Psoas muscle (tissue), 8 donors: ENCODE results near the gene AFF4. TPM values are rescaled to one million over a fixed set of nuclear protein-coding genes. Genes with fewer than 3 reads are reported as not detected.
A peak's percentile ranks its signal among the peaks of the same experiment; 100 is the strongest.

ENCODE experiments used
- ATAC-seq, 4 donors: fragments of 200-7000 bp; cut with Tn5 transposase; one replicate each; pipeline ENCODE4 v1.9.1; 2020; ENCODE audit warnings: moderate library complexity in 3 of 4, mild to moderate bottlenecking in 2 of 4
- DNase-seq, 2 donors: peaks; one replicate each; pipeline ENCODE4 v3.0.0-alpha.2; 2020
- H3K27ac ChIP-seq: fragments of 200-600 bp; one replicate; pipeline ENCODE4 v1.8.0; 2022
- H3K27me3 ChIP-seq, 3 donors: fragments of 200-600 bp in 1 of 3; one replicate each; pipeline versions ENCODE4 v1.6.1 to v1.8.0; 2013 to 2022; ENCODE audit warnings: low read length in 2 of 3, mild to moderate bottlenecking in 2 of 3, moderate library complexity in 1 of 3; ENCODE audit not compliant: insufficient read depth in 3 of 3
- H3K36me3 ChIP-seq, 2 donors: fragments of 200-600 bp in 1 of 2; one replicate each; pipeline versions ENCODE4 v1.6.1 to v1.8.0; 2013 to 2022; ENCODE audit warnings: low read depth in 1 of 2, mild to moderate bottlenecking in 1 of 2, moderate library complexity in 1 of 2; ENCODE audit not compliant: insufficient read depth in 1 of 2
- H3K4me1 ChIP-seq: fragments of 200-600 bp; one replicate; pipeline ENCODE4 v1.8.0; 2022
- H3K4me3 ChIP-seq: fragments of 200-600 bp; one replicate; pipeline ENCODE4 v1.8.0; 2022; ENCODE audit warnings: mild to moderate bottlenecking
- H3K9me3 ChIP-seq: fragments of 200-600 bp; one replicate; pipeline ENCODE4 v1.8.0; 2022
- CTCF ChIP-seq: fragments of 200-600 bp; IDR thresholded peaks from one replicate; pipeline ENCODE4 v1.8.0; 2022; ENCODE audit warnings: antibody characterized with exemption
- WGBS, 3 donors: extraction: QIAGEN DNeasy Blood & Tissue Kit; methylation state at CpG; one replicate each; pipeline versions ENCODE4 v1.1.6 to v1.1.7; 2013; 5-methylcytosine and 5-hydroxymethylcytosine counted together
- intact Hi-C, 2 donors: fragments of 100-400 bp; cut with DNase I; formaldehyde crosslinking; loops; one replicate each; pipeline versions ENCODE4 v1.11.0 to v1.14.2; 2022
- polyA plus RNA-seq, 3 donors: library from polyadenylated mRNA; stranded (reverse); fragments of 200-250 nt; gene quantifications; one replicate each; pipeline ENCODE4 v1.2.3, GENCODE V29; 2013
- total RNA-seq, 4 donors: library from RNA; stranded (reverse); fragmentation: NEBNext Ultra II Directional in 2 of 4; extraction: Animal tissue kit (Norgen Biotek cat#: 25700) in 2 of 4; gene quantifications; one replicate each; pipeline versions ENCODE4 v1.2.1 to v1.2.4, GENCODE V29; 2021 to 2023
- donor health status: healthy with polysubstance abuse.
- donor health status: DM: no; HTN: no; CAD: no; lungs with moderate emphysema.
- donor health status: Bipolar disorder and iron deficiency.
- donor health status: healthy.
- donor health status: DM: yes; HTN: yes; CAD: no.
- donor health status: DM: no; HTN: no; CAD: no.
- donor health status: DM: no; HTN: no; CAD: no.
- donor health status: DM: yes; HTN: yes; CAD: no.

The AFF4 gene
- total and polyA plus RNA-seq, 7 donors, result 9.7 to 68.2 (median 49.6) TPM

- ATAC-seq (peak in 2 of 4 donors; percentile 29 to 42), DNase-seq (no peak)
- no peaks in the 10 kb centered on the region for H3K27me3 ChIP-seq
- H3K9me3 ChIP-seq, result no peaks in the 10 kb centered on the region
- no peaks in the 10 kb centered on the region for H3K36me3 ChIP-seq
- no peak overlapping the region for H3K27ac ChIP-seq
- H3K4me3 ChIP-seq, result no peak overlapping the region
- TF ChIP-seq CTCF, result no peak
- peaks cover 33% of the 10 kb centered on the region for H3K4me1 ChIP-seq
- intact Hi-C loops, result no loop called here
- WGBS, 3 donors, result 69 to 73% (median 71%) methylated on average over 3 of the region's 3 CpGs
Measured at GRCh38 chr5:132943362-132944022, 19.9 kb downstream of the AFF4 start.

GRCh38 chr5:132941331-132941730 is 22.1 kb downstream of the AFF4 start:
- DNase-seq (no peak), ATAC-seq (no peak)
- intact Hi-C loops, result no loop called here
- Histone ChIP-seq H3K9me3 (no peaks in the 10 kb centered on the region), H3K27ac (no peak overlapping the region), H3K27me3 (no peaks in the 10 kb centered on the region), H3K4me3 (no peak overlapping the region), H3K36me3 (peaks cover 0 to 7% of the 10 kb centered on the region in 2 donors), H3K4me1 (peaks cover 27% of the 10 kb centered on the region)
- 90 to 95% (median 95%) methylated on average over 5 of the region's 5 CpGs for WGBS, 3 donors
- TF ChIP-seq CTCF, result no peak

GRCh38 chr5:132928062-132928407 is 35.4 kb downstream of the AFF4 start:
- no peak for ATAC-seq
- intact Hi-C loops, result no loop called here
- H3K27me3 ChIP-seq, result no peaks in the 10 kb centered on the region

GRCh38 chr5:132927355-132928061 is 35.9 kb downstream of the AFF4 start:
- TF ChIP-seq CTCF, result no peak
- DNase-seq (no peak), ATAC-seq (no peak)
- H3K4me3 ChIP-seq, result no peak overlapping the region
- peaks cover 2 to 93% of the 10 kb centered on the region in 2 donors for H3K36me3 ChIP-seq
- no peak overlapping the region for H3K27ac ChIP-seq
- no peaks in the 10 kb centered on the region for H3K27me3 ChIP-seq
- intact Hi-C loops, result no loop called here
- no peaks in the 10 kb centered on the region for H3K4me1 ChIP-seq
- H3K9me3 ChIP-seq, result no peaks in the 10 kb centered on the region
- 74 to 78% (median 76%) methylated on average over 2 of the region's 2 CpGs for WGBS, 3 donors

More at GRCh38 chr5:132928062-132928407, 35.4 kb downstream of the AFF4 start:
- DNase-seq, result no peak
- Histone ChIP-seq H3K27ac (no peak overlapping the region), H3K9me3 (no peaks in the 10 kb centered on the region), H3K4me1 (no peaks in the 10 kb centered on the region), H3K36me3 (peaks cover 2 to 93% of the 10 kb centered on the region in 2 donors), H3K4me3 (no peak overlapping the region)
- TF ChIP-seq CTCF, result no peak
- WGBS, 3 donors, result 76 to 85% (median 83%) methylated on average over 2 of the region's 2 CpGs
